A549 (cell line): Measurements from ENCODE around the gene TMEM185B. TPM values are rescaled to one million over a fixed set of nuclear protein-coding genes. Genes with fewer than 3 reads are reported as not detected.
A peak's percentile ranks its signal among the peaks of the same experiment; 100 is the strongest.
"Not testable (repeated sequence)": the region's sequence is repeated elsewhere in the genome, so short reads cannot be mapped to it uniquely, and the experiment has no call there.

Source experiments
- ATAC-seq, 2 experiments: fragments of 200-7000 bp in 1 of 2; fragments of >200 bp in 1 of 2; cut with Nextera tagmentation in 1 of 2; cut with Tn5 transposase in 1 of 2; 3 replicates each; pipeline versions ENCODE4 v1.8.0 to v1.9.1; 2018 to 2020; ENCODE audit warnings: mild to moderate bottlenecking in 1 of 2, moderate library complexity in 1 of 2
- CTCF ChIA-PET: fragments of 300-600 bp; sonication (Branson Sonifier 250); formaldehyde crosslinking; extraction: SDS; loops from one replicate; lab custom pipeline; 2021; ENCODE audit warnings: antibody characterized with exemption, inconsistent platforms; lab: Yijun Ruan, JAX
- POLR2A ChIA-PET: fragments of 350-600 bp; formaldehyde crosslinking; extraction: SDS; loops from one replicate; lab custom pipeline; 2021; ENCODE audit warnings: antibody characterized with exemption, inconsistent platforms; lab: Yijun Ruan, JAX
- DNase-seq, 2 experiments: peaks; one replicate each; pipeline versions ENCODE4 v3.0.0 to v3.0.0-alpha.2; 2011 to 2016; ENCODE audit warnings: low read depth in 1 of 2, low spot score in 1 of 2
- FAIRE-seq: peaks from 2 replicates; lab custom pipeline; 2011; peaks lifted over from hg19 to GRCh38; lab: Jason Lieb, UNC
- H3K27ac ChIP-seq, 2 experiments: fragments of >200 bp; sonication (Bioruptor Twin); formaldehyde crosslinking; 3 replicates each; pipeline ENCODE4 v1.5.1; 2016 to 2017
- H3K4me1 ChIP-seq: fragments of >200 bp; sonication (Bioruptor Twin); formaldehyde crosslinking; 3 replicates; pipeline ENCODE4 v1.6.1; 2016
- H3K4me2 ChIP-seq: fragments of >200 bp; sonication (Bioruptor Twin); formaldehyde crosslinking; 3 replicates; pipeline ENCODE4 v1.6.1; 2016
- H3K4me3 ChIP-seq: fragments of >200 bp; sonication (Bioruptor Twin); formaldehyde crosslinking; 3 replicates; pipeline ENCODE4 v1.5.1; 2016
- H3K9me3 ChIP-seq: fragments of >200 bp; sonication (Bioruptor Twin); formaldehyde crosslinking; 3 replicates; pipeline ENCODE4 v1.6.1; 2016
- EP300 ChIP-seq, 2 experiments: fragments of >200 bp; sonication (Bioruptor Twin); formaldehyde crosslinking; IDR thresholded peaks; 2 replicates in 1 of 2; 3 replicates in 1 of 2; pipeline ENCODE4 v1.6.1; 2016 to 2017
- ESRRA ChIP-seq: fragments of 150-350 bp; IDR thresholded peaks from 2 replicates; pipeline ENCODE4 v1.6.1; 2014; ENCODE audit warnings: mild to moderate bottlenecking, low read length, borderline replicate concordance
- FOSB ChIP-seq: fragments of 250-450 bp; sonication (Bioruptor Pico); IDR thresholded peaks from 2 replicates; pipeline ENCODE4 v1.5.0; 2020; ENCODE audit warnings: mild to moderate bottlenecking, moderate library complexity
- HEYL ChIP-seq: fragments of 250-450 bp; sonication (Bioruptor Pico); IDR thresholded peaks from 2 replicates; pipeline ENCODE4 v1.8.0; 2021; ENCODE audit warnings: mild to moderate bottlenecking, moderate library complexity
- HOXB5 ChIP-seq: fragments of 250-450 bp; sonication (Bioruptor Pico); IDR thresholded peaks from 2 replicates; pipeline ENCODE4 v1.5.0; 2020; ENCODE audit warnings: mild to moderate bottlenecking, moderate library complexity
- KDM1A ChIP-seq: fragments of 200-600 bp; sonication (generic); IDR thresholded peaks from 2 replicates; pipeline ENCODE4 v1.6.1; 2016; ENCODE audit warnings: low read depth, mild to moderate bottlenecking
- MAFK ChIP-seq: fragments of 450-650 bp; IDR thresholded peaks from 2 replicates; pipeline ENCODE4 v1.6.1; 2014; ENCODE audit not compliant: partially characterized antibody
- MYC ChIP-seq: IDR thresholded peaks from 2 replicates; pipeline ENCODE4 v1.6.1; 2012; ENCODE audit warnings: mild to moderate bottlenecking, inconsistent platforms, low read length, improper control_type of control experiment, borderline replicate concordance
- NR3C1 ChIP-seq: fragments of >200 bp; sonication (Bioruptor Twin); formaldehyde crosslinking; IDR thresholded peaks from 3 replicates; pipeline ENCODE4 v1.6.1; 2017
- RAD21 ChIP-seq, 2 experiments: fragments of >200 bp in 1 of 2; sonication (Bioruptor Twin) in 1 of 2; formaldehyde crosslinking in 1 of 2; IDR thresholded peaks in 1 of 2; conservative IDR thresholded peaks in 1 of 2; 2 replicates in 1 of 2; 3 replicates in 1 of 2; pipeline ENCODE4 v1.6.1; 2012 to 2018; ENCODE audit warnings: inconsistent platforms in 1 of 2
- RCOR1 ChIP-seq: fragments of 150-350 bp; IDR thresholded peaks from 2 replicates; pipeline ENCODE4 v1.6.1; 2014; ENCODE audit warnings: antibody characterized with exemption, low read length, low read depth
- RFX5 ChIP-seq: fragments of 450-650 bp; IDR thresholded peaks from 2 replicates; pipeline ENCODE4 v1.7.1; 2014; ENCODE audit warnings: antibody characterized with exemption, mild to moderate bottlenecking, moderate library complexity
- TFCP2L1 ChIP-seq: fragments of 250-450 bp; sonication (Bioruptor Pico); IDR thresholded peaks from 2 replicates; pipeline ENCODE4 v1.5.0; 2021; ENCODE audit warnings: mild to moderate bottlenecking
- TP53 ChIP-seq: fragments of 250-450 bp; sonication (Bioruptor Pico); IDR thresholded peaks from 2 replicates; pipeline ENCODE4 v1.5.0; 2021; ENCODE audit warnings: mild to moderate bottlenecking, moderate library complexity
- ZSCAN20 ChIP-seq: fragments of 250-450 bp; sonication (Bioruptor Pico); IDR thresholded peaks from 2 replicates; pipeline ENCODE4 v1.8.0; 2022; ENCODE audit warnings: mild to moderate bottlenecking, moderate library complexity
- WGBS: methylation state at CpG from one replicate; pipeline ENCODE4 v1.1.6; 2017; ENCODE audit errors: missing lambda C conversion rate; 5-methylcytosine and 5-hydroxymethylcytosine counted together
- polyA plus RNA-seq, 4 experiments: library from polyadenylated mRNA; depleted of rRNA in 3 of 4; stranded (reverse); fragments of >200 nt; fragmentation: RNase III in 1 of 4; extraction: RNeasy Plus Mini Kit Qiagen cat#74134 plus additional on column Dnase treatment in 1 of 4; gene quantifications; 2 replicates in 3 of 4; 3 replicates in 1 of 4; pipeline ENCODE4 v1.2.3, GENCODE V29; 2011 to 2017
- TF ChIP-seq, protein P1 (sequence below): IDR thresholded peaks from 2 replicates; pipeline ENCODE4 v1.6.1; 2012
- TF ChIP-seq, protein P2 (sequence below): fragments of 150-350 bp; IDR thresholded peaks from 2 replicates; pipeline ENCODE4 v1.6.1; 2014; ENCODE audit warnings: low read depth, mild to moderate bottlenecking, low read length
- TF ChIP-seq, protein P3 (sequence below): fragments of 250-450 bp; sonication (Bioruptor Pico); IDR thresholded peaks from 2 replicates; pipeline ENCODE4 v1.5.0; 2020; ENCODE audit warnings: low read depth, mild to moderate bottlenecking, moderate library complexity
- TF ChIP-seq, protein P4 (sequence below): IDR thresholded peaks from 2 replicates; pipeline ENCODE4 v1.6.1; 2012; ENCODE audit warnings: low read depth, borderline replicate concordance

The TMEM185B gene
- polyA plus RNA-seq, 2 of the 4 experiments (the other 2 are of a cell fraction) = 30.3 to 41.8 TPM

DNA sequence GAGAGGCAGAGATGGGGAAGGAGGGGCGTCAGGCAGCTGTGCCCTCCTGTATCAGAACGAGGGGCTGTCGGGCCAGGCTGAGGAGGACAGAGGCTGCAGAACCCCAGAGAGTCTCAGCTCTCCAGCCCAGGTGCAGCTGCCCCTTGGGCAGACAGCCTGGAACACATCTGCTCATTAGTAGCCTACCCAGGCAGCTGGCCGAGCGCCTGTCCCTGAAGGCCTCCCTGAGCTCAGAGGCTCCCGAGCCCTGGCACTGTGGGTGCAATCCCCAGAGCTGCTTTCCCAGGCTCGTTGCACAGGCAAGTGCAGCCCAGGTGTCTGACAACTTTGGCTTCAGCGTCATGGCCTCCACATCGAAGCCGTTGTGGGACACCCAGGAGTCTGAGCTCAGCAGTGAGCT lies 13.1 kb upstream of the TMEM185B start:
- no peak overlapping the region for H3K4me2 ChIP-seq
- H3K27ac ChIP-seq = peak overlapping the region in 1 of 2 experiments; percentile 88; a peak in 2 of 6 replicates
- FAIRE-seq (no peak), ATAC-seq (no peak), DNase-seq (no peak)
- POLR2A ChIA-PET = no interaction called here
- 91% methylated on average over 9 of the region's 10 CpGs for WGBS
- TF ChIP-seq HEYL (no peak), KDM1A (no peak), NR3C1 (no peak), EP300 (IDR thresholded peaks at IDR 0.05) (no peak), MYC (no peak), RFX5 (no peak), ZSCAN20 (CRISPR knock-in tag) (no peak), TFCP2L1 (no peak), RAD21 (conservative IDR thresholded peaks at IDR 0.05 in 1 of 2, IDR thresholded peaks at IDR 0.05 in 1 of 2) (no peak), TP53 (no peak), RCOR1 (no peak), FOSB (CRISPR knock-in tag) (no peak), ESRRA (no peak)
- TF ChIP-seq, protein P1, sequence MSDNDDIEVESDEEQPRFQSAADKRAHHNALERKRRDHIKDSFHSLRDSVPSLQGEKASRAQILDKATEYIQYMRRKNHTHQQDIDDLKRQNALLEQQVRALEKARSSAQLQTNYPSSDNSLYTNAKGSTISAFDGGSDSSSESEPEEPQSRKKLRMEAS = no peak
- TF ChIP-seq, protein P2, sequence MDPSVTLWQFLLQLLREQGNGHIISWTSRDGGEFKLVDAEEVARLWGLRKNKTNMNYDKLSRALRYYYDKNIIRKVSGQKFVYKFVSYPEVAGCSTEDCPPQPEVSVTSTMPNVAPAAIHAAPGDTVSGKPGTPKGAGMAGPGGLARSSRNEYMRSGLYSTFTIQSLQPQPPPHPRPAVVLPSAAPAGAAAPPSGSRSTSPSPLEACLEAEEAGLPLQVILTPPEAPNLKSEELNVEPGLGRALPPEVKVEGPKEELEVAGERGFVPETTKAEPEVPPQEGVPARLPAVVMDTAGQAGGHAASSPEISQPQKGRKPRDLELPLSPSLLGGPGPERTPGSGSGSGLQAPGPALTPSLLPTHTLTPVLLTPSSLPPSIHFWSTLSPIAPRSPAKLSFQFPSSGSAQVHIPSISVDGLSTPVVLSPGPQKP = no peak
- TF ChIP-seq, protein P3, sequence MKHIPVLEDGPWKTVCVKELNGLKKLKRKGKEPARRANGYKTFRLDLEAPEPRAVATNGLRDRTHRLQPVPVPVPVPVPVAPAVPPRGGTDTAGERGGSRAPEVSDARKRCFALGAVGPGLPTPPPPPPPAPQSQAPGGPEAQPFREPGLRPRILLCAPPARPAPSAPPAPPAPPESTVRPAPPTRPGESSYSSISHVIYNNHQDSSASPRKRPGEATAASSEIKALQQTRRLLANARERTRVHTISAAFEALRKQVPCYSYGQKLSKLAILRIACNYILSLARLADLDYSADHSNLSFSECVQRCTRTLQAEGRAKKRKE (CRISPR knock-in tag) = no peak
- TF ChIP-seq, protein P4, sequence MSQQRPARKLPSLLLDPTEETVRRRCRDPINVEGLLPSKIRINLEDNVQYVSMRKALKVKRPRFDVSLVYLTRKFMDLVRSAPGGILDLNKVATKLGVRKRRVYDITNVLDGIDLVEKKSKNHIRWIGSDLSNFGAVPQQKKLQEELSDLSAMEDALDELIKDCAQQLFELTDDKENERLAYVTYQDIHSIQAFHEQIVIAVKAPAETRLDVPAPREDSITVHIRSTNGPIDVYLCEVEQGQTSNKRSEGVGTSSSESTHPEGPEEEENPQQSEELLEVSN = no peak
- TF ChIP-seq, all 56 proteins: peak for 0
- Histone ChIP-seq H3K4me1 (peaks cover 39% of the 10 kb centered on the region), H3K4me3 (no peak overlapping the region), H3K9me3 (no peaks in the 10 kb centered on the region)
- CTCF ChIA-PET = no interaction called here

DNA sequence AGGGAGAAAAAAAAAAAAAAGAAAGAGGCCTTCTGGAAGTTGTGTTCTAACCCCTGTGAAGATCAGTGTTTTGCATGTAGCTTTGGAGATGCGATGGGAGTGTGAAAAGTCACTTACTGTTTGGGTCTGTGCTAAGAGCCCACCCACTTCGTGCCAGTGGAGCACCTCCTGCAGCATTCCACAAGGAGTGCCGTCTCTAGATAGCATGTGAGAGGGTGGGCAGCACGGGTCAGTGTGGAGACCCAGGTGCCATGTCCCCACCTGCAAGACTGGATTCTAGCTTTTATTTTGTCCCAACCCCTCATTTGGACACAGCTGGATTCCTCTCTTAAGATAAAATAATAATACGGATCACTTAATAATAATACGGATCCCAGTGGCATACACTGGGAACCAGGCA lies 12.5 kb upstream of the TMEM185B start:
- no peak for DNase-seq
- no peak overlapping the region for H3K27ac ChIP-seq
- TF ChIP-seq ESRRA (no peak), TFCP2L1 (no peak), HOXB5 (CRISPR knock-in tag) (no peak), MAFK (no peak), RCOR1 (no peak)
- TF ChIP-seq, protein P3 (CRISPR knock-in tag) = no peak
- TF ChIP-seq, all 56 proteins: peak for 0
- peaks cover 43% of the 10 kb centered on the region for H3K4me1 ChIP-seq
- H3K9me3 ChIP-seq = no peaks in the 10 kb centered on the region
- ATAC-seq (no peak), FAIRE-seq (no peak)
- ChIA-PET POLR2A (no interaction called here), CTCF (interaction anchor here (0.6 to 1.6 kb wide), 2 partner anchors 77 to 1301 kb away, joined by 3 to 4 read pairs; no protein-coding TSS in a partner anchor)
- H3K4me3 ChIP-seq = no peak overlapping the region
- WGBS = 82% methylated on average over 6 of the region's 6 CpGs
- H3K4me2 ChIP-seq = no peak overlapping the region

DNA sequence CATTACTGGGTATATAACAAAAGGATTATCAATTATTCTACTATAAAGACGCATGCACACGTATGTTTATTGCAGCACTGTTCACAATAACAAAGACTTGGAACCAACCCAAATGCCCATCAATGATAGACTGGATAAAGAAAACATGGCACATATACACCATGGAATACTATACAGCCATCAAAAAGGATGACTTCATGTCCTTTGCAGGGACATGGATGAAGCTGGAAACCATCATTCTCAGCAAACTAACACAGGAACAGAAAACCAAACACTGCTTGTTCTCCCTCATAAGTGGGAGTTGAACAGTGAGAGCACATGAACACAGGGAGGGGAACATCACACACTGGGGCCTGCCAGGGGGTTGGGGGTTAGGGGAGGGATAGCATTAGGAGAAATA lies 12.0 kb upstream of the TMEM185B start:
- ATAC-seq, DNase-seq, FAIRE-seq, POLR2A ChIA-PET, H3K4me3 ChIP-seq, H3K9me3 ChIP-seq, H3K27ac ChIP-seq, H3K4me2 ChIP-seq: not testable (repeated sequence)
- 66% methylated on average over 2 of the region's 2 CpGs for WGBS
- peaks cover 43% of the 10 kb centered on the region for H3K4me1 ChIP-seq
- CTCF ChIA-PET = interaction anchor here (1.6 kb wide), 1 partner anchor 78 kb away, joined by 4 read pairs; no protein-coding TSS in a partner anchor
